Measurements from ENCODE around the gene OOSP2. TPM values are rescaled to one million over a fixed set of nuclear protein-coding genes. Genes with fewer than 3 reads are reported as not detected.
"Not testable (repeated sequence)": the region's sequence is repeated elsewhere in the genome, so short reads cannot be mapped to it uniquely, and the experiment has no call there.

The OOSP2 gene
- total RNA-seq, 1 experiment from 2014 or later: not detected

GRCh38 chr11:60071644-60072043, 31.4 kb downstream of the OOSP2 start:
- intact Hi-C loops (cut with micrococcal nuclease; ENCODE audit: unreplicated experiment); H3K4me1 ChIP-seq (ENCODE audit: control insufficient read depth, insufficient read depth, low read length): not testable (repeated sequence)

DNA sequence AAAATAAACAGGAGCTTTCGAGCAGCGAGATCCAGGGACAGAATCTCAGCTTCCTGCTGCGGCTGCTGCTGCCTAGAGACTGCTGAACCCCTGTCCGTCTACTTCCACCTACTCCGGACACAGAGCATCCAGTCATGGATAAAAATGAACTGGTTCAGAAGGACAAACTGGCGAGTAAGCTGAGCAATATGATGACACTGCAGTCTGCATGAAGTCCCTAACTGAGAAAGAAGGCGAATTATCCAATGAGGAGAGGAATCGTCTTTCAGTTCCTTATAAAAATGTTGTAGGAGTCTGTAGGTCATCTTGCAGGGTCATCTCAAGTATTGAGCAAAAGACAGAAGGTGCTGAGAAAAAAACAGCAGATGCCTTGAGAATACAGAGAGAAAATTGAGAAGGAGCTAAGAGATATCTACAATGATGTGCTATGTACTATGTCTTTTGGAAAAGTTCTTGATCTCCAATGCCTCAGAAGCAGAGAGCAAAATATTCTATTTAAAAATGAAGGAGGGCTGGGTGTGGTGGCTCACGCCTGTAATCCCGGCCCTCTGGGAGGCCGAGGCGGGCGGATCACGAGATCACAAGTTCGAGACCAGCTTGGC, 37.1 kb downstream of the OOSP2 start:
- ChIA-PET POLR2A (no interaction called here), CTCF (no interaction called here)
- no peaks in the 10 kb centered on the region for H3K4me1 ChIP-seq (ENCODE audit: control insufficient read depth, insufficient read depth, low read length)
- H3K27me3 ChIP-seq (ENCODE audit: control insufficient read depth, insufficient read depth, low read length): no peaks in the 10 kb centered on the region
- H3K4me3 ChIP-seq (ENCODE audit: low read depth in 2 of 2, low read length in 2 of 2): no peak overlapping the region
- H3K36me3 ChIP-seq (ENCODE audit: control insufficient read depth, insufficient read depth, low read length): no peaks in the 10 kb centered on the region
- in situ Hi-C loops (cut with HindIII; ENCODE audit: low pct_unique_long_range_greater_than_20kb, low sequenced_read_pairs): no loop called here
- TF ChIP-seq SIN3A (IDR thresholded peaks at IDR 0.05; ENCODE audit: borderline replicate concordance, insufficient read depth, low read depth, low read length) (no peak), POLR2AphosphoS5 (IDR thresholded peaks at IDR 0.05; ENCODE audit: low read depth, low read length) (no peak), TCF7L2 (IDR thresholded peaks at IDR 0.05; ENCODE audit: low read depth, low read length) (no peak)
- TF ChIP-seq, protein P1, sequence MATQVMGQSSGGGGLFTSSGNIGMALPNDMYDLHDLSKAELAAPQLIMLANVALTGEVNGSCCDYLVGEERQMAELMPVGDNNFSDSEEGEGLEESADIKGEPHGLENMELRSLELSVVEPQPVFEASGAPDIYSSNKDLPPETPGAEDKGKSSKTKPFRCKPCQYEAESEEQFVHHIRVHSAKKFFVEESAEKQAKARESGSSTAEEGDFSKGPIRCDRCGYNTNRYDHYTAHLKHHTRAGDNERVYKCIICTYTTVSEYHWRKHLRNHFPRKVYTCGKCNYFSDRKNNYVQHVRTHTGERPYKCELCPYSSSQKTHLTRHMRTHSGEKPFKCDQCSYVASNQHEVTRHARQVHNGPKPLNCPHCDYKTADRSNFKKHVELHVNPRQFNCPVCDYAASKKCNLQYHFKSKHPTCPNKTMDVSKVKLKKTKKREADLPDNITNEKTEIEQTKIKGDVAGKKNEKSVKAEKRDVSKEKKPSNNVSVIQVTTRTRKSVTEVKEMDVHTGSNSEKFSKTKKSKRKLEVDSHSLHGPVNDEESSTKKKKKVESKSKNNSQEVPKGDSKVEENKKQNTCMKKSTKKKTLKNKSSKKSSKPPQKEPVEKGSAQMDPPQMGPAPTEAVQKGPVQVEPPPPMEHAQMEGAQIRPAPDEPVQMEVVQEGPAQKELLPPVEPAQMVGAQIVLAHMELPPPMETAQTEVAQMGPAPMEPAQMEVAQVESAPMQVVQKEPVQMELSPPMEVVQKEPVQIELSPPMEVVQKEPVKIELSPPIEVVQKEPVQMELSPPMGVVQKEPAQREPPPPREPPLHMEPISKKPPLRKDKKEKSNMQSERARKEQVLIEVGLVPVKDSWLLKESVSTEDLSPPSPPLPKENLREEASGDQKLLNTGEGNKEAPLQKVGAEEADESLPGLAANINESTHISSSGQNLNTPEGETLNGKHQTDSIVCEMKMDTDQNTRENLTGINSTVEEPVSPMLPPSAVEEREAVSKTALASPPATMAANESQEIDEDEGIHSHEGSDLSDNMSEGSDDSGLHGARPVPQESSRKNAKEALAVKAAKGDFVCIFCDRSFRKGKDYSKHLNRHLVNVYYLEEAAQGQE (IDR thresholded peaks at IDR 0.05; ENCODE audit: insufficient read depth in 1 of 2, low read depth in 2 of 2, low read length in 1 of 2): no peak
- TF ChIP-seq, protein P2, sequence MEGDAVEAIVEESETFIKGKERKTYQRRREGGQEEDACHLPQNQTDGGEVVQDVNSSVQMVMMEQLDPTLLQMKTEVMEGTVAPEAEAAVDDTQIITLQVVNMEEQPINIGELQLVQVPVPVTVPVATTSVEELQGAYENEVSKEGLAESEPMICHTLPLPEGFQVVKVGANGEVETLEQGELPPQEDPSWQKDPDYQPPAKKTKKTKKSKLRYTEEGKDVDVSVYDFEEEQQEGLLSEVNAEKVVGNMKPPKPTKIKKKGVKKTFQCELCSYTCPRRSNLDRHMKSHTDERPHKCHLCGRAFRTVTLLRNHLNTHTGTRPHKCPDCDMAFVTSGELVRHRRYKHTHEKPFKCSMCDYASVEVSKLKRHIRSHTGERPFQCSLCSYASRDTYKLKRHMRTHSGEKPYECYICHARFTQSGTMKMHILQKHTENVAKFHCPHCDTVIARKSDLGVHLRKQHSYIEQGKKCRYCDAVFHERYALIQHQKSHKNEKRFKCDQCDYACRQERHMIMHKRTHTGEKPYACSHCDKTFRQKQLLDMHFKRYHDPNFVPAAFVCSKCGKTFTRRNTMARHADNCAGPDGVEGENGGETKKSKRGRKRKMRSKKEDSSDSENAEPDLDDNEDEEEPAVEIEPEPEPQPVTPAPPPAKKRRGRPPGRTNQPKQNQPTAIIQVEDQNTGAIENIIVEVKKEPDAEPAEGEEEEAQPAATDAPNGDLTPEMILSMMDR (IDR thresholded peaks at IDR 0.05): no peak
- DNase-seq (ENCODE audit: low read depth, low spot score) (no peak), ATAC-seq (no peak)
- intact Hi-C loops (cut with micrococcal nuclease; ENCODE audit: unreplicated experiment): no loop called here
- no peak overlapping the region for H3K27ac ChIP-seq (ENCODE audit: low read length)
- no peaks in the 10 kb centered on the region for H3K9me3 ChIP-seq (ENCODE audit: control insufficient read depth, insufficient read depth, low read depth, low read length)
- no TSS peak for BruUV-seq (replicated peaks)

More at GRCh38 chr11:60071644-60072043, 31.4 kb downstream of the OOSP2 start:
- DNase-seq (ENCODE audit: low read depth, low spot score); BruUV-seq (replicated peaks); H3K36me3 ChIP-seq (ENCODE audit: control insufficient read depth, insufficient read depth, low read length); H3K27ac ChIP-seq (ENCODE audit: low read length); H3K9me3 ChIP-seq (ENCODE audit: control insufficient read depth, insufficient read depth, low read depth, low read length); in situ Hi-C loops (cut with HindIII; ENCODE audit: low pct_unique_long_range_greater_than_20kb, low sequenced_read_pairs); ATAC-seq; H3K27me3 ChIP-seq (ENCODE audit: control insufficient read depth, insufficient read depth, low read length); CTCF ChIA-PET; POLR2A ChIA-PET; H3K4me3 ChIP-seq (ENCODE audit: low read depth in 2 of 2, low read length in 2 of 2): not testable (repeated sequence)

GRCh38 chr11:60077981-60078380, 37.8 kb downstream of the OOSP2 start:
- CTCF ChIA-PET: no interaction called here
- Histone ChIP-seq H3K4me3 (ENCODE audit: low read depth in 2 of 2, low read length in 2 of 2) (no peak overlapping the region), H3K27ac (ENCODE audit: low read length) (no peak overlapping the region), H3K4me1 (ENCODE audit: control insufficient read depth, insufficient read depth, low read length) (no peaks in the 10 kb centered on the region), H3K27me3 (ENCODE audit: control insufficient read depth, insufficient read depth, low read length) (no peaks in the 10 kb centered on the region), H3K36me3 (ENCODE audit: control insufficient read depth, insufficient read depth, low read length) (no peaks in the 10 kb centered on the region), H3K9me3 (ENCODE audit: control insufficient read depth, insufficient read depth, low read depth, low read length) (no peaks in the 10 kb centered on the region)
- in situ Hi-C loops (cut with HindIII; ENCODE audit: low pct_unique_long_range_greater_than_20kb, low sequenced_read_pairs): no loop called here
- POLR2A ChIA-PET: no interaction called here
- intact Hi-C loops (cut with micrococcal nuclease; ENCODE audit: unreplicated experiment): no loop called here
- no TSS peak for BruUV-seq (replicated peaks)
- DNase-seq (ENCODE audit: low read depth, low spot score): no peak
- no peak for TF ChIP-seq SIN3A (IDR thresholded peaks at IDR 0.05; ENCODE audit: borderline replicate concordance, insufficient read depth, low read depth, low read length)
- TF ChIP-seq, protein P2 (IDR thresholded peaks at IDR 0.05): no peak
- TF ChIP-seq TCF7L2 (IDR thresholded peaks at IDR 0.05; ENCODE audit: low read depth, low read length): no peak
- TF ChIP-seq, protein P1 (IDR thresholded peaks at IDR 0.05; ENCODE audit: insufficient read depth in 1 of 2, low read depth in 2 of 2, low read length in 1 of 2): no peak
- TF ChIP-seq POLR2AphosphoS5 (IDR thresholded peaks at IDR 0.05; ENCODE audit: low read depth, low read length): no peak
- ATAC-seq: no peak

All from Panc1 (cell line).